ENCODE results near the gene TCFL5.

DNA sequence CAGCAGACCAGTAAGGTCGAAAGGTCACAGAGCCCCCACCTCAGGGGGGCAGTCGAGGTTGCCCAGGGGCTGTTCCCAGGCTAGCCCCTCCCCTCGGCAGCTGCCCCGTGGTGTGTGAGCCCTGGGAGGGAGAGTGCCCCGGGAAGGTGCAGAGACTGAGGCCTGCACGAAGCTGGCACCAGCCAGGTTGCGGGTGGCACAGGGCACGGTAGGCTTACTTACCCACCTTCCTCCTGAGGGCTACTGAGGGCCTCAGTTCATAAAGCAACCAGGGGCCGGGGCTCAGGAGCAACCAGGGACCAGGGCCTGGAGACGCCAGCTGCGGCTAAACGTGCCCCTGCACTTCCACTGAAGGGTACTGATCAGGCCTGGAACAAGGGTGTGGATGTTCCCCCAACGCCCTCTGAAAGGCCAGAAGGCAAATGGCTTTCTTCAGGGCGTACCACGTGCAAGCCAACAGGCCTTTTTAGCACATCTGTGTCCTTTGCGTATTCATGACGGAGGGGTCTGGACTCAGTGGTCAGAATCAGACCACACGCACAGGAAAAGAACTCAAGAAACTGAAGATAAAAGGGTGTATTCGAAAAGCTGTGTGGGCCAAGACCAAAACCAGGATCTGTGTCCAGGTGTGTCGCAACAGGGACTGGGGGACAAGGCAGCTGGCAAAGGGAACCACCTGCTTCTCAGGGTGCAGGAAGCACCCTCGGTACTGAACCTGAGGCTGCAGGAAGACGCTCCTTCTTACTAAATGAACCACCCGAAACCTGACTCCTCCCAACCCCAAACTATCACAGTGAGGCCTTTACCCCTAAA, 24.5 kb upstream of the TCFL5 start:
- TF ChIP-seq CTCF (IDR thresholded peaks at IDR 0.05; ENCODE audit: low read depth, low read length) (no peak), POLR2A (IDR thresholded peaks at IDR 0.05; ENCODE audit: extremely low read depth, insufficient read length) (no peak), MAX (IDR thresholded peaks at IDR 0.05; ENCODE audit: low read depth, low read length) (no peak), MYC (IDR thresholded peaks at IDR 0.05; ENCODE audit: low read depth, low read length) (no peak)
